Stimulated activated CD4-positive, alpha-beta T cell treated with anti-CD3 and anti-CD28 coated beads, Interleukin-2, amount 100 ng/mL, for 24 hours (primary cell): Measurements from ENCODE around the gene CORO2A.
"Not testable (repeated sequence)": the region's sequence is repeated elsewhere in the genome, so short reads cannot be mapped to it uniquely, and the experiment has no call there.

Experiments used
- DNase-seq, 2 donors: peaks; one replicate each; pipeline ENCODE4 v3.0.0-alpha.2; 2020

CORO2A gene

GRCh38 chr9:98187926-98188325, 4.5 kb downstream of the CORO2A start:
- DNase-seq, result no peak

- no peak for DNase-seq
Observed at GRCh38 chr9:98186236-98186635, 6.2 kb downstream of the CORO2A start.

GRCh38 chr9:98185611-98186171, 6.7 kb downstream of the CORO2A start:
- no peak for DNase-seq

GRCh38 chr9:98185021-98185567, 7.3 kb downstream of the CORO2A start:
- no peak for DNase-seq

GRCh38 chr9:98184326-98184725, 8.1 kb downstream of the CORO2A start:
- DNase-seq, result no peak

GRCh38 chr9:98182889-98183599, 9.4 kb downstream of the CORO2A start:
- DNase-seq, result no peak

- DNase-seq, result no peak
Observed at GRCh38 chr9:98182069-98182820, 10.2 kb downstream of the CORO2A start.

GRCh38 chr9:98181746-98182068, 10.7 kb downstream of the CORO2A start:
- no peak for DNase-seq

- DNase-seq, result no peak
Observed at GRCh38 chr9:98180996-98181395, 11.4 kb downstream of the CORO2A start.

- DNase-seq, result no peak
Observed at GRCh38 chr9:98178874-98179850, 13.3 kb downstream of the CORO2A start.

- no peak for DNase-seq
Observed at GRCh38 chr9:98176391-98177259, 15.8 kb downstream of the CORO2A start.

GRCh38 chr9:98175762-98176161, 16.7 kb downstream of the CORO2A start:
- no peak for DNase-seq

- DNase-seq, result no peak
Observed at GRCh38 chr9:98175028-98175569, 17.3 kb downstream of the CORO2A start.

- DNase-seq, result not testable (repeated sequence)
Observed at GRCh38 chr9:98174502-98174918, 17.9 kb downstream of the CORO2A start.

- DNase-seq, result no peak
Observed at GRCh38 chr9:98173181-98173580, 19.3 kb downstream of the CORO2A start.

- DNase-seq, result no peak
Observed at GRCh38 chr9:98172604-98173003, 19.8 kb downstream of the CORO2A start.

GRCh38 chr9:98171176-98171925, 21.1 kb downstream of the CORO2A start:
- DNase-seq, result no peak

- peak; percentile 44 to 52 for DNase-seq
Observed at GRCh38 chr9:98168941-98169488, 23.4 kb downstream of the CORO2A start.

- no peak for DNase-seq
Observed at GRCh38 chr9:98168153-98168780, 24.2 kb downstream of the CORO2A start.

- DNase-seq, result no peak
Observed at GRCh38 chr9:98164912-98165311, 27.5 kb downstream of the CORO2A start.
